B cell (primary cell): ENCODE data around the gene GIMAP1. TPM values are rescaled to one million over a fixed set of nuclear protein-coding genes. Genes with fewer than 3 reads are reported as not detected.

Source experiments
- ATAC-seq: fragments of 200-7000 bp; cut with Tn5 transposase; one replicate; pipeline ENCODE4 v1.10.0; 2021; ENCODE audit warnings: low read depth, mild to moderate bottlenecking, moderate number of reproducible peaks, moderate library complexity
- CTCF ChIA-PET: fragments of 350-600 bp; sonication (Branson Sonifier 250); formaldehyde crosslinking; loops from one replicate; lab custom pipeline; 2021; ENCODE audit warnings: antibody characterized with exemption, inconsistent platforms; lab: Charles Lee
- POLR2A ChIA-PET: fragments of 350-600 bp; sonication (Branson Sonifier 250); formaldehyde crosslinking; loops from one replicate; lab custom pipeline; 2021; ENCODE audit warnings: antibody characterized with exemption; lab: Charles Lee
- DNase-seq: peaks from one replicate; pipeline ENCODE4 v3.0.0; 2013
- H2AFZ ChIP-seq: 2 replicates; pipeline ENCODE4 v1.6.1; 2012; ENCODE audit warnings: mild to moderate bottlenecking, low read depth, low read length; ENCODE audit not compliant: insufficient read depth, poor library complexity, severe bottlenecking
- H3K27ac ChIP-seq, 2 donors: 1 replicate in 1 of 2; 2 replicates in 1 of 2; pipeline ENCODE4 v1.5.1; 2012 to 2013; ENCODE audit warnings: low read length in 2 of 2, mild to moderate bottlenecking in 2 of 2, moderate library complexity in 1 of 2
- H3K27me3 ChIP-seq, 4 experiments: fragments of 200-600 bp in 1 of 4; sonication (generic) in 1 of 4; replicated peaks in 1 of 4; 1 replicate in 2 of 4; 2 replicates in 2 of 4; pipeline versions ENCODE4 v1.6.1 to v1.7.0; 2013 to 2016; ENCODE audit warnings: low read length in 3 of 4, mild to moderate bottlenecking in 2 of 4, mixed read lengths in 1 of 4, moderate library complexity in 1 of 4; ENCODE audit not compliant: insufficient read depth in 4 of 4, control insufficient read depth in 3 of 4; ENCODE audit errors: control extremely low read depth in 1 of 4
- H3K36me3 ChIP-seq, 2 experiments: replicated peaks in 1 of 2; 1 replicate in 1 of 2; 2 replicates in 1 of 2; pipeline versions ENCODE4 v1.6.1 to v1.7.1; 2013; ENCODE audit warnings: low read length in 1 of 2; ENCODE audit not compliant: insufficient read depth in 2 of 2, control insufficient read depth in 1 of 2; ENCODE audit errors: control extremely low read depth in 1 of 2, extremely low read depth in 1 of 2
- H3K4me1 ChIP-seq, 2 donors: fragments of 200-600 bp in 1 of 2; sonication (generic) in 1 of 2; 1 replicate in 1 of 2; 2 replicates in 1 of 2; pipeline versions ENCODE4 v1.5.1 to v1.6.1; 2013 to 2017; ENCODE audit warnings: low read length in 2 of 2; ENCODE audit not compliant: control insufficient read depth in 2 of 2, insufficient read depth in 2 of 2
- H3K4me2 ChIP-seq: replicated peaks from 2 replicates; pipeline ENCODE3; 2012; ENCODE audit warnings: mild to moderate bottlenecking, low read depth, low read length; ENCODE audit not compliant: poor library complexity, severe bottlenecking
- H3K4me3 ChIP-seq, 5 experiments: fragments of 200-600 bp in 1 of 5; sonication (generic) in 1 of 5; 1 replicate in 3 of 5; 2 replicates in 2 of 5; pipeline versions ENCODE4 v1.5.1 to v1.7.0; 2011 to 2016; ENCODE audit warnings: low read length in 4 of 5, mild to moderate bottlenecking in 4 of 5, low read depth in 2 of 5, control low read depth in 1 of 5, moderate library complexity in 1 of 5; ENCODE audit not compliant: insufficient read depth in 1 of 5; ENCODE audit errors: control extremely low read depth in 1 of 5, extremely low read depth in 1 of 5
- H3K79me2 ChIP-seq: fragments of 200-600 bp; sonication (generic); one replicate; pipeline ENCODE4 v1.6.0; 2016; ENCODE audit warnings: low read length; ENCODE audit not compliant: control insufficient read depth, insufficient read depth
- H3K9ac ChIP-seq: fragments of 200-600 bp; sonication (generic); 2 replicates; pipeline ENCODE4 v1.6.1; 2017; ENCODE audit warnings: mild to moderate bottlenecking, low read length, moderate library complexity
- H3K9me3 ChIP-seq, 3 donors: one replicate each; pipeline versions ENCODE4 v1.6.1 to v1.7.1; 2013; ENCODE audit warnings: low read length in 2 of 3; ENCODE audit not compliant: control insufficient read depth in 2 of 3, insufficient read depth in 1 of 3; ENCODE audit errors: control extremely low read depth in 1 of 3
- H4K20me1 ChIP-seq: 2 replicates; pipeline ENCODE4 v1.6.0; 2012; ENCODE audit warnings: mild to moderate bottlenecking, low read length; ENCODE audit not compliant: insufficient read depth, control insufficient read depth, poor library complexity, severe bottlenecking
- H3K27ac Mint-ChIP-seq: one replicate; pipeline ENCODE4 v1.8.0; 2021; ENCODE audit warnings: mixed read lengths
- H3K27me3 Mint-ChIP-seq: one replicate; pipeline ENCODE4 v1.8.0; 2021; ENCODE audit warnings: mixed read lengths
- H3K4me1 Mint-ChIP-seq: one replicate; pipeline ENCODE4 v1.8.0; 2021; ENCODE audit warnings: mixed read lengths
- H3K4me3 Mint-ChIP-seq: one replicate; pipeline ENCODE4 v1.8.0; 2021; ENCODE audit warnings: mixed read lengths
- H3K9me3 Mint-ChIP-seq: one replicate; pipeline ENCODE4 v1.8.0; 2022; ENCODE audit warnings: mixed read lengths; ENCODE audit not compliant: insufficient read depth
- EZH2 ChIP-seq: IDR thresholded peaks from 2 replicates; pipeline ENCODE4 v1.6.1; 2012; ENCODE audit warnings: borderline replicate concordance, low read depth, mild to moderate bottlenecking, moderate library complexity, low read length; ENCODE audit not compliant: insufficient read depth, poor library complexity, severe bottlenecking
- WGBS: methylation state at CpG from one replicate; pipeline ENCODE4 v1.1.5; 2013; ENCODE audit warnings: missing lambda C conversion rate; ENCODE audit not compliant: insufficient coverage; 5-methylcytosine and 5-hydroxymethylcytosine counted together
- intact Hi-C: fragments of 100-400 bp; cut with micrococcal nuclease; formaldehyde crosslinking; loops from one replicate; pipeline ENCODE4 v1.10.0; 2022
- polyA plus RNA-seq: library from polyadenylated mRNA; depleted of rRNA; stranded (reverse); fragments of >200 nt; gene quantifications from 2 replicates; pipeline ENCODE4 v1.2.3, GENCODE V29; 2012
- total RNA-seq, 2 donors: library from RNA; stranded (reverse); fragments of 120-200 nt in 1 of 2; gene quantifications; 1 replicate in 1 of 2; 2 replicates in 1 of 2; pipeline versions ENCODE4 v1.2.3 to v1.2.4, GENCODE V29; 2013 to 2022
- TF ChIP-seq, protein P1 (sequence below): fragments of 200-600 bp; IDR thresholded peaks from one replicate; pipeline ENCODE4 v1.8.0; 2022; ENCODE audit warnings: antibody characterized with exemption, mild to moderate bottlenecking

Gene GIMAP1
- total and polyA plus RNA-seq, 2 donors (not counting 1 experiment from before 2014, with no cell fraction given), result 0.30 to 0.63 TPM

DNA sequence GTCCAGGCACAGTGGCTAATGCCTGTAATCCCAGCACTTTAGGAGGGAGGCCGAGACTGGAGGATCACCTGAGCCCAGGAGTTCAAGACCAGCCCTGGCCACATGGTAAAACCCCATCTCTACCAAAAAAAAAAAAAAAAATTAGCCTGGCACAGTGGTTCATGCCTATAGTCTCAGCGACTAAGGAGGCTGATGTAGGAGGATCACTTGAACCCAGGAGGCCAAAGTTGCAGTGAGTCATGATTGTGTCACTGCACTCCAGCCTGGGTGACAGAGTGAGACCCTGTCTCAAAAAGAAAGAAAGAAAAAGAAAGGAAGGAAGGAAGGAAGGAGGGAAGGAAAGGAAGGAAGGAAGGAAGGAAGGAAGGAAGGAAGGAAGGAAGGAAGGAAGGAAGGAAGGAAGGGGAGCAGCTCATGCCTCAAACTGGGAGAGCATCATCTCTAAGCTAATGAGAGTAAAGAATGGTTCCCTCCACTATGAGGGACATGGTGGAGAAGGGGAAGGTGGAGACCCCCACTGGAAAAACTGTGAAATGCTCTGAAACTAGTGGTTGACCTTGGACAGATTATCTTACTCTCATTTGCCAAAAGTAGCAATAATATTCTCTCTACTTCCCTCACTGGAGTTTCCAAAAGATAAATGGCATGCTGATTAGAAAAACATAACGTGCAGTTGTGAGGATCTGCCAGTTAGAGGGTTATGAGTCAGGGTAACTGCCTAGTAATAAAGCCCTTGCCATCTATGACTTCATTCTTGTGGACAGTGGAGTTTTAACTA, 37.6 kb downstream of the GIMAP1 start:
- Mint-ChIP-seq H3K4me3 (no peak overlapping the region), H3K4me1 (peaks cover 11% of the 10 kb centered on the region), H3K9me3 (no peaks in the 10 kb centered on the region), H3K27me3 (peaks cover 14% of the 10 kb centered on the region), H3K27ac (no peak overlapping the region)
- no peak for ATAC-seq
- intact Hi-C loops, result loop anchor here (1.0 kb wide), 1 partner anchor 306 kb away; no protein-coding TSS in a partner anchor
- no peak overlapping the region for H3K27ac ChIP-seq
- H3K4me1 ChIP-seq, result peaks cover 10% of the 10 kb centered on the region in 2 donors
- no peaks in the 10 kb centered on the region for H3K79me2 ChIP-seq
- DNase-seq, result peak; percentile 19
- H2AFZ ChIP-seq, result no peak overlapping the region
- no peak overlapping the region for H3K4me2 ChIP-seq
- no peak for TF ChIP-seq EZH2
- TF ChIP-seq, protein P1, sequence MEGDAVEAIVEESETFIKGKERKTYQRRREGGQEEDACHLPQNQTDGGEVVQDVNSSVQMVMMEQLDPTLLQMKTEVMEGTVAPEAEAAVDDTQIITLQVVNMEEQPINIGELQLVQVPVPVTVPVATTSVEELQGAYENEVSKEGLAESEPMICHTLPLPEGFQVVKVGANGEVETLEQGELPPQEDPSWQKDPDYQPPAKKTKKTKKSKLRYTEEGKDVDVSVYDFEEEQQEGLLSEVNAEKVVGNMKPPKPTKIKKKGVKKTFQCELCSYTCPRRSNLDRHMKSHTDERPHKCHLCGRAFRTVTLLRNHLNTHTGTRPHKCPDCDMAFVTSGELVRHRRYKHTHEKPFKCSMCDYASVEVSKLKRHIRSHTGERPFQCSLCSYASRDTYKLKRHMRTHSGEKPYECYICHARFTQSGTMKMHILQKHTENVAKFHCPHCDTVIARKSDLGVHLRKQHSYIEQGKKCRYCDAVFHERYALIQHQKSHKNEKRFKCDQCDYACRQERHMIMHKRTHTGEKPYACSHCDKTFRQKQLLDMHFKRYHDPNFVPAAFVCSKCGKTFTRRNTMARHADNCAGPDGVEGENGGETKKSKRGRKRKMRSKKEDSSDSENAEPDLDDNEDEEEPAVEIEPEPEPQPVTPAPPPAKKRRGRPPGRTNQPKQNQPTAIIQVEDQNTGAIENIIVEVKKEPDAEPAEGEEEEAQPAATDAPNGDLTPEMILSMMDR, result peak; percentile 31
- H3K9me3 ChIP-seq, result no peaks in the 10 kb centered on the region
- H3K9ac ChIP-seq, result no peak overlapping the region
- peaks cover 0 to 4% (median 0%) of the 10 kb centered on the region in 4 experiments for H3K27me3 ChIP-seq
- no peak overlapping the region for H3K4me3 ChIP-seq
- ChIA-PET CTCF (interaction anchor here (0.6 to 3.2 kb wide), 4 partner anchors 304 to 468 kb away, joined by 3 to 33 read pairs (median 3); partner anchors contain the start of gene GIMAP8), POLR2A (no interaction called here)
- 71% methylated on average over 1 of the region's 3 CpGs for WGBS
- no peaks in the 10 kb centered on the region for H3K36me3 ChIP-seq
- no peaks in the 10 kb centered on the region for H4K20me1 ChIP-seq

DNA sequence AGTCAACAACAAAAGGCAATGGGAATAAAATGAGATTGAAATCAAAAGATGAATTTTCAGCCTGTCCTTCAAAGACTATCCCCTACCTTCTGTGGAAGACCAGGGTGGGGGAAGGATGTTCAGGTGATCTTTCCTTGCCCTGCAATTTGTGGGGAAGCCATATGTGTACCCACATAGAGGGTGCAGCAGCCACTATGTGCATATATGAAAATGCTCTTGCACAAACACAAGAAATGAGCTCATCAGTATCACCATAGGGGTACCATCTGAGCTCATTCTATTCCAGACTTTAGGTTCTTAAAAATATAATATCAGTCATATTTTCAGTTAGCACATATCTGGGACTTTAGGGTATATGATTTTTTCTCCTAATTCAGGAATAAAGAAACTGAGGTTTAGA, 38.5 kb downstream of the GIMAP1 start:
- Histone ChIP-seq H4K20me1 (no peaks in the 10 kb centered on the region), H3K27me3 (peaks cover 0 to 4% (median 0%) of the 10 kb centered on the region in 4 experiments), H3K4me1 (peaks cover 10% of the 10 kb centered on the region in 2 donors), H3K27ac (no peak overlapping the region), H2AFZ (no peak overlapping the region), H3K9me3 (no peaks in the 10 kb centered on the region), H3K36me3 (no peaks in the 10 kb centered on the region), H3K9ac (no peak overlapping the region), H3K4me2 (no peak overlapping the region), H3K79me2 (no peaks in the 10 kb centered on the region), H3K4me3 (no peak overlapping the region)
- POLR2A ChIA-PET, result no interaction called here
- Mint-ChIP-seq H3K4me1 (peaks cover 11% of the 10 kb centered on the region), H3K27ac (no peak overlapping the region), H3K27me3 (peaks cover 17% of the 10 kb centered on the region), H3K4me3 (no peak overlapping the region), H3K9me3 (no peaks in the 10 kb centered on the region)
- TF ChIP-seq, protein P1, result no peak
- TF ChIP-seq EZH2, result no peak
- intact Hi-C loops, result loop anchor here (1.0 to 5.0 kb wide), 2 partner anchors 307 to 468 kb away; no protein-coding TSS in a partner anchor
- no peak for DNase-seq
- CTCF ChIA-PET, result interaction anchor here (1.0 to 3.2 kb wide), 5 partner anchors 17 to 469 kb away, joined by 3 to 33 read pairs (median 3); partner anchors contain the start of gene GIMAP8
- no peak for ATAC-seq
